ENCODE data around the gene B3GAT3.
A peak's percentile ranks its signal among the peaks of the same experiment; 100 is the strongest.

B3GAT3 gene

DNA sequence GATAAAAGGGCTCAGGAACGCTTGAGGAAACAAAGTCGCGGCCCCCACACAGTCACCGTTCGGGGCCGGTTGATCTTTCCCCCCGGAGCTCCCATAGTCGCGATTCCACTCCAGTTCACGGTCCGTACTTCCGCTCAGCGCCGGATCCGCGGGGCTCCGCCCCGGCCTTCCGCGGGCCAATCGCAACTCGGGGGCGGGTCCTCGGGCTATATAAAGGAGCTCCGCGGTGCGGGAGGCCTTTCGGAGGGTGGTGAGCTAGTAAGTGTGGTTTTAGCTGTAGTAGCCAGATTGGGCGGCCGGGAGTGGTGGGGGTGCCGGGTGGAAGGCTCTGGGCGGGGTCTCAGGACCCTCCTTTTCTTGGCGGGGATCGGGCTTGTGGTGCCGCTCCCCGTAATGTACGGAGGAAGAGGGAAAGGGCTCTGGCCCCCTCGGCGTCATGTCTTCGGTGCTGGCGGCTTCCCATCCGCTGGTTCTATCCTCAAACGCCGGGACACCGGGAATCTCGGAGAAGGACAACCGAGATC is 43.4 kb upstream of the B3GAT3 start, which contains the start of the genes C11orf98 and CSKMT:
Gene C11orf98, minus strand, starts transcription at position 136 of the 524 bp plus-strand sequence. Its CDS starts 41 bp downstream, at position 95.
Gene CSKMT, plus strand, starts transcription at position 238 of the 524 bp plus-strand sequence. CDS start 568 bp downstream, outside the sequence.
- H3F3A ChIP-seq (ENCODE audit: insufficient read depth, low read length) = no peaks in the 10 kb centered on the region
- peaks cover 54% of the 10 kb centered on the region for H3K36me3 ChIP-seq (ENCODE audit: insufficient read depth, low read length)
- H2AFZ ChIP-seq (ENCODE audit: low read length) = no peak within 1 kb of the TSS
- peak within 1 kb of the TSS; percentile 99 for H3K9ac ChIP-seq (ENCODE audit: low read length)
- TF ChIP-seq, protein P1, sequence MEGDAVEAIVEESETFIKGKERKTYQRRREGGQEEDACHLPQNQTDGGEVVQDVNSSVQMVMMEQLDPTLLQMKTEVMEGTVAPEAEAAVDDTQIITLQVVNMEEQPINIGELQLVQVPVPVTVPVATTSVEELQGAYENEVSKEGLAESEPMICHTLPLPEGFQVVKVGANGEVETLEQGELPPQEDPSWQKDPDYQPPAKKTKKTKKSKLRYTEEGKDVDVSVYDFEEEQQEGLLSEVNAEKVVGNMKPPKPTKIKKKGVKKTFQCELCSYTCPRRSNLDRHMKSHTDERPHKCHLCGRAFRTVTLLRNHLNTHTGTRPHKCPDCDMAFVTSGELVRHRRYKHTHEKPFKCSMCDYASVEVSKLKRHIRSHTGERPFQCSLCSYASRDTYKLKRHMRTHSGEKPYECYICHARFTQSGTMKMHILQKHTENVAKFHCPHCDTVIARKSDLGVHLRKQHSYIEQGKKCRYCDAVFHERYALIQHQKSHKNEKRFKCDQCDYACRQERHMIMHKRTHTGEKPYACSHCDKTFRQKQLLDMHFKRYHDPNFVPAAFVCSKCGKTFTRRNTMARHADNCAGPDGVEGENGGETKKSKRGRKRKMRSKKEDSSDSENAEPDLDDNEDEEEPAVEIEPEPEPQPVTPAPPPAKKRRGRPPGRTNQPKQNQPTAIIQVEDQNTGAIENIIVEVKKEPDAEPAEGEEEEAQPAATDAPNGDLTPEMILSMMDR (IDR thresholded peaks at IDR 0.05; ENCODE audit: low read length) = no peak
- TF ChIP-seq EZH2 (IDR thresholded peaks at IDR 0.05; ENCODE audit: borderline replicate concordance, low read length) = no peak
- no peaks in the 10 kb centered on the region for H3K9me2 ChIP-seq (ENCODE audit: low read depth, low read length)
- H3K27me3 ChIP-seq (ENCODE audit: insufficient read depth, low read length) = no peaks in the 10 kb centered on the region
- no peaks in the 10 kb centered on the region for H3K9me3 ChIP-seq (ENCODE audit: low read length)
- H3K4me2 ChIP-seq (ENCODE audit: low read length) = peak within 1 kb of the TSS; percentile 94
- no peaks in the 10 kb centered on the region for H4K20me1 ChIP-seq (ENCODE audit: insufficient read depth, low read length)
- H3K79me2 ChIP-seq (ENCODE audit: insufficient read depth, low read length) = peaks cover 11% of the 10 kb centered on the region; the same call in 1 of the 2 replicates
- peak within 1 kb of the TSS; percentile 94 for H3K4me3 ChIP-seq (ENCODE audit: low read depth, low read length, poor library complexity, severe bottlenecking)
- peaks cover 43% of the 10 kb centered on the region for H3K4me1 ChIP-seq (ENCODE audit: insufficient read depth, low read length, severe bottlenecking)
- peak within 1 kb of the TSS; percentile 93 for H3K27ac ChIP-seq (ENCODE audit: low read depth, low read length, poor library complexity, severe bottlenecking)

DNA sequence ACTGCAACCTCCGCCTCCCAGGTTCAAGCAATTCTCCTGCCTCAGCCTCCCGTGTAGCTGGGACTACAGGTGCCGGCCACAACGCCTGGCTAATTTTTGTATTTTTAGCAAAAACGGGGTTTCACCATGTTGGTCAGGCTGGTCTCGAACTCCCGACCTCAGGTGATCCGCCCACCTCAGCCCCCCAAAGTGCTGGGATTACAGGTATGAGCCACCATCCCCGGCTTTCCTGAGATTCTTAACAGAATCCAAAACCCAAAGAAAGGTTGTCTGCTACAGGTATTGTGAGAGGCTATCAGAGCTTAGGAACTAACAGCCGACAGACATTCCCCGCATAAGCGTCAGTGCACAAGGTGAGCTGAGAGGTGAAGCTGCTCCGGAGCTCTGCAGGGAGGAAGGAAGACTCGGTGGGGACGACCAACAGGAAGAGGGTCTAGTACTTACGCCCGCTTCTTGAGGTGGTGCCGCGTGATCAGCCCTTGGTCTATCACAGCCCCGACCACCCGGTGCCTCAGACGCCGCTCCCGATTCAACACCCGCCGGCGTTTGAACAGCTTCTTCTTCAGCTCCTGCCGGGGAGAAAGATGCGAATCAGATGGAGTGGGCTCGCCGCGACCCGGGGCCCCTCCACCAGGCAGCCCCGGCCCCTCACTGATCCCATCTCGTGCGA is 42.8 kb upstream of the B3GAT3 start:
- no peak for TF ChIP-seq EZH2 (IDR thresholded peaks at IDR 0.05; ENCODE audit: borderline replicate concordance, low read length)
- TF ChIP-seq, protein P1 (IDR thresholded peaks at IDR 0.05; ENCODE audit: low read length) = no peak
- Histone ChIP-seq H3K27me3 (ENCODE audit: insufficient read depth, low read length) (no peaks in the 10 kb centered on the region), H3K9me2 (ENCODE audit: low read depth, low read length) (no peaks in the 10 kb centered on the region), H2AFZ (ENCODE audit: low read length) (no peak overlapping the region), H3K9ac (ENCODE audit: low read length) (peak overlapping the region; percentile 99), H3K79me2 (ENCODE audit: insufficient read depth, low read length) (peaks cover 11% of the 10 kb centered on the region; the same call in 1 of the 2 replicates), H3K27ac (ENCODE audit: low read depth, low read length, poor library complexity, severe bottlenecking) (peak overlapping the region; percentile 93), H3K36me3 (ENCODE audit: insufficient read depth, low read length) (peaks cover 56% of the 10 kb centered on the region), H3K4me3 (ENCODE audit: low read depth, low read length, poor library complexity, severe bottlenecking) (peak overlapping the region; percentile 94), H3K4me1 (ENCODE audit: insufficient read depth, low read length, severe bottlenecking) (peaks cover 37% of the 10 kb centered on the region), H3K9me3 (ENCODE audit: low read length) (no peaks in the 10 kb centered on the region), H4K20me1 (ENCODE audit: insufficient read depth, low read length) (no peaks in the 10 kb centered on the region), H3F3A (ENCODE audit: insufficient read depth, low read length) (no peaks in the 10 kb centered on the region), H3K4me2 (ENCODE audit: low read length) (peak overlapping the region; percentile 94)

DNA sequence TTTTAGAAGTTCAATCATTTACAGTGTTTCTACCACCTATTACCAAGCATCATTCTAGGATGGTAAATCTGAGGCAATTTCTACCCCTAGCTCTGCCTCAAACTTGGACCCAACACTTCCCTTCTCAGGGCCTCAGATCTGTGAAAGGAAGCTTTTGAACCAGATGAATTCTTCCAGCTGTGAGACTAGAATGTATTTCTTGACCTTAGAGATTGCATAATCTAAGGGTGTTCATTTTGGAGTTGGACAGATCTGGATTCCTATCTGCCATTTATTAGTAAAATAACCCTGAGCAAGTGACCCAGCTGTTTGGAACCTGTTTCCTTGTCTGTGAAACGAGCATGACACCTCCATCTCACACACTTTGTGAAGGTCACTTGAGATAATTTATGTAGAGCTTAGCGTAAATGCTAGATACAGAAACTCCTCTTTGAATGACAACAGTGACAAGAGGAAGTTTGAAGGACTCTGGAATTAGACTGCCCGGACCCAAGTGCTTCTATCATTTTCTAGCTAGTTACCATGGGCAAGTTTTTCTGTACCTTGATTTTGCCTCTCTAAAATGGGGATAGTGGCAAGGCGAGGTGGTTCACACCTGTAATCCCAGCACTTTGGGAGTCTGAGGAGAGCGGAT is 35.1 kb upstream of the B3GAT3 start:
- H3K36me3 ChIP-seq (ENCODE audit: insufficient read depth, low read length) = peaks cover 13% of the 10 kb centered on the region; the same call in 1 of the 2 replicates
- H3K9me3 ChIP-seq (ENCODE audit: low read length) = no peaks in the 10 kb centered on the region
- peaks cover 13% of the 10 kb centered on the region for H3K4me1 ChIP-seq (ENCODE audit: insufficient read depth, low read length, severe bottlenecking)
- H3K27ac ChIP-seq (ENCODE audit: low read depth, low read length, poor library complexity, severe bottlenecking) = peak overlapping the region; percentile 40
- no peaks in the 10 kb centered on the region for H3K9me2 ChIP-seq (ENCODE audit: low read depth, low read length)
- no peak for TF ChIP-seq EZH2 (IDR thresholded peaks at IDR 0.05; ENCODE audit: borderline replicate concordance, low read length)
- TF ChIP-seq, protein P1 (IDR thresholded peaks at IDR 0.05; ENCODE audit: low read length) = no peak
- H3K9ac ChIP-seq (ENCODE audit: low read length) = no peak overlapping the region
- H3F3A ChIP-seq (ENCODE audit: insufficient read depth, low read length) = no peaks in the 10 kb centered on the region
- H3K4me3 ChIP-seq (ENCODE audit: low read depth, low read length, poor library complexity, severe bottlenecking) = no peak overlapping the region
- no peaks in the 10 kb centered on the region for H4K20me1 ChIP-seq (ENCODE audit: insufficient read depth, low read length)
- H3K4me2 ChIP-seq (ENCODE audit: low read length) = no peak overlapping the region
- peaks cover 11% of the 10 kb centered on the region for H3K79me2 ChIP-seq (ENCODE audit: insufficient read depth, low read length)
- H3K27me3 ChIP-seq (ENCODE audit: insufficient read depth, low read length) = no peaks in the 10 kb centered on the region
- no peak overlapping the region for H2AFZ ChIP-seq (ENCODE audit: low read length)

All from OCI-LY1 (cell line).